Transverse colon (tissue), 3 donors: Measurements from ENCODE around the gene NR1D1.

ENCODE experiments used
- POLR2A ChIP-seq: fragments of 450-650 bp; IDR thresholded peaks from one replicate; pipeline ENCODE4 v1.6.1; 2016; ENCODE audit warnings: antibody characterized with exemption, mild to moderate bottlenecking, moderate library complexity
- TF ChIP-seq, protein P1 (sequence below), 5 experiments: fragments of 200-600 bp in 3 of 5; fragments of 450-650 bp in 2 of 5; sonication (generic) in 3 of 5; IDR thresholded peaks; 1 replicate in 2 of 5; 2 replicates in 3 of 5; pipeline ENCODE4 v1.5.1; 2016 to 2017; ENCODE audit warnings: antibody characterized with exemption in 5 of 5, inconsistent platforms in 3 of 5, mild to moderate bottlenecking in 2 of 5, moderate library complexity in 1 of 5

DNA sequence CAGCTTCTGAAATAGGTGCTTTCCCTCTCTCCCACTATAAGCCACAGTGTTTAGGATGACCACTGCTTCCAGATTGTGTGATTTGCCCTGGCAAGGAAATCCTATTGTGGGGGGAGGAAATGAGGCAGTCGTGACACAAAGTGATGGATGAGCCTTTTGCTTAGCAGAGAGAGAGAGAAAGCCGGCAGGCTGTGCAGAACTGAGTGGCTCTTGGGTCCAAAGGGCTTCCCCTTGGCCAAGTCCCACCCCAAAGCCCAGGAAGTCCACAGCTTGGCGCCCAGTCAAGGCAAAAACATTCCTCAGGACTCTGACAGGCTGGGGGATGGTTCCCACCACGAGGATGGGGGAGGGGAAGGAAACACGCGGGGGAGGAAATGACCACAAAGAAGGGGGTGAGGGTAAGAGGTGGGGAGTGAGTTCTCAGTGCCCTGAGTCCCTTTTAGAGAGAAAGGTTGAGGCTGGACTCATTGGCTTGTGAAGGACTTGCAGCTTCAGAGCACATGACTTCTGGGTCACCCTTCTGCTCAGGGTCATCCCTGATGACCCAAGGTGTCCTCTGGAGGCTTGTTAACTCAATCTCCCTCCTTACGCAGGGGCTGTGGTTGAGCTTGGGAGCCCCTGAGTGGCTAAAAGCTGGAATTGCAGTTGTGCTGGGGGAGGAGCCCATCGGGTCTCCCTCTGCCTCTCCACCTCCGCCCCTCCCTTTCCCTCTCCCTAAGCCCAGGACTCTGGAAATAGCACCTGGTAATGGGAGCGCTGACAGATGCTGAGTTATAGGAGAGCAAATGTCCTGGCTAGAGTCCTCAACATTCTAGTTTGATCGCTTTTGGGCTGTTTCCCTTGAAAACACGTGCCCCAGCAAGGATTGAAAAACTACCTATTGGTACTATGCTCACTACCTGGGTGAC lies 11.1 kb upstream of the NR1D1 start:
- TF ChIP-seq, protein P1, sequence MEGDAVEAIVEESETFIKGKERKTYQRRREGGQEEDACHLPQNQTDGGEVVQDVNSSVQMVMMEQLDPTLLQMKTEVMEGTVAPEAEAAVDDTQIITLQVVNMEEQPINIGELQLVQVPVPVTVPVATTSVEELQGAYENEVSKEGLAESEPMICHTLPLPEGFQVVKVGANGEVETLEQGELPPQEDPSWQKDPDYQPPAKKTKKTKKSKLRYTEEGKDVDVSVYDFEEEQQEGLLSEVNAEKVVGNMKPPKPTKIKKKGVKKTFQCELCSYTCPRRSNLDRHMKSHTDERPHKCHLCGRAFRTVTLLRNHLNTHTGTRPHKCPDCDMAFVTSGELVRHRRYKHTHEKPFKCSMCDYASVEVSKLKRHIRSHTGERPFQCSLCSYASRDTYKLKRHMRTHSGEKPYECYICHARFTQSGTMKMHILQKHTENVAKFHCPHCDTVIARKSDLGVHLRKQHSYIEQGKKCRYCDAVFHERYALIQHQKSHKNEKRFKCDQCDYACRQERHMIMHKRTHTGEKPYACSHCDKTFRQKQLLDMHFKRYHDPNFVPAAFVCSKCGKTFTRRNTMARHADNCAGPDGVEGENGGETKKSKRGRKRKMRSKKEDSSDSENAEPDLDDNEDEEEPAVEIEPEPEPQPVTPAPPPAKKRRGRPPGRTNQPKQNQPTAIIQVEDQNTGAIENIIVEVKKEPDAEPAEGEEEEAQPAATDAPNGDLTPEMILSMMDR (IDR thresholded peaks at IDR 0.05): peak; percentile 75 to 95 (median 81)
- peak; percentile 39 for TF ChIP-seq POLR2A
